ENCODE data around the gene TMEM271.

DNA sequence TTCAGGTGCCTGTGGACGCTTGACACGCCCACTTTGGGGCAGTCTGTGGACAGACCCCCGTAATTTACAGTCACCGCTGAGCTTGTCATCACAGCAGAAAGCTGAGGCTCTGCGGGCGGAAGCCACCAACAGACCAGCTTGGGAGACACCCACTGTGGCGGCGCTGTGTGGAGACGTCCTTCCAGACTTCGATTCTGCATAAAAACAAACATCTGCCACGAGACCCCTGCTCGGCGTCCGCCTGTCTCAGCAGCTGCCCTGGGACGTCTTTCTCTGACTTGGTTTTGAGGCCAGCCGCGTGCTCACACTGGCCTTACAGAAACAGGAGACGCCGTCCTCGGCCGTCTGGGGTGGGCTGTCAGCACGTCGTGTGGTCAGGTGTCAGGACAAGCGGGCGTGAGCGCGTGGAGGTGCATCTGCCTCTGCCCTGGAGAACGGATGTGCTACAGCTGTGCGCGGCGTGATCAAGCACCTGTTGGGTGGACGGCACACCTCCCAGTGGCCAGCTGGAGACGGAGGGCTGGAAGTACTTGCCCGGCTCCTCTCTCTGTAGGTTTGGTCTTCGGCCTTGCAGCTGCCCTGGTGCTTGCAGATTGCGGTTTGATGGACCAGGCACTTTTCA, 39.6 kb downstream of the TMEM271 start:
- TF ChIP-seq EZH2 (IDR thresholded peaks at IDR 0.05) (no peak), EZH2phosphoT487 (IDR thresholded peaks at IDR 0.05) (no peak)
- TF ChIP-seq, protein P1, sequence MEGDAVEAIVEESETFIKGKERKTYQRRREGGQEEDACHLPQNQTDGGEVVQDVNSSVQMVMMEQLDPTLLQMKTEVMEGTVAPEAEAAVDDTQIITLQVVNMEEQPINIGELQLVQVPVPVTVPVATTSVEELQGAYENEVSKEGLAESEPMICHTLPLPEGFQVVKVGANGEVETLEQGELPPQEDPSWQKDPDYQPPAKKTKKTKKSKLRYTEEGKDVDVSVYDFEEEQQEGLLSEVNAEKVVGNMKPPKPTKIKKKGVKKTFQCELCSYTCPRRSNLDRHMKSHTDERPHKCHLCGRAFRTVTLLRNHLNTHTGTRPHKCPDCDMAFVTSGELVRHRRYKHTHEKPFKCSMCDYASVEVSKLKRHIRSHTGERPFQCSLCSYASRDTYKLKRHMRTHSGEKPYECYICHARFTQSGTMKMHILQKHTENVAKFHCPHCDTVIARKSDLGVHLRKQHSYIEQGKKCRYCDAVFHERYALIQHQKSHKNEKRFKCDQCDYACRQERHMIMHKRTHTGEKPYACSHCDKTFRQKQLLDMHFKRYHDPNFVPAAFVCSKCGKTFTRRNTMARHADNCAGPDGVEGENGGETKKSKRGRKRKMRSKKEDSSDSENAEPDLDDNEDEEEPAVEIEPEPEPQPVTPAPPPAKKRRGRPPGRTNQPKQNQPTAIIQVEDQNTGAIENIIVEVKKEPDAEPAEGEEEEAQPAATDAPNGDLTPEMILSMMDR (IDR thresholded peaks at IDR 0.05): no peak

Data from neural progenitor cell (in vitro differentiated cells).